Vagina (tissue), 2 donors: ENCODE data around the gene PLXNA1.

Experiments used
- POLR2A ChIP-seq, 2 donors: fragments of 450-650 bp; IDR thresholded peaks; one replicate each; pipeline ENCODE4 v1.6.1; 2017; ENCODE audit warnings: antibody characterized with exemption in 2 of 2, mild to moderate bottlenecking in 2 of 2, moderate library complexity in 2 of 2
- POLR2AphosphoS5 ChIP-seq, 2 donors: sonication (generic); formaldehyde crosslinking; IDR thresholded peaks; one replicate each; pipeline ENCODE4 v1.9.0; 2017; ENCODE audit warnings: antibody characterized with exemption in 2 of 2, mild to moderate bottlenecking in 2 of 2, low read depth in 1 of 2; ENCODE audit not compliant: insufficient read depth in 1 of 2
- TF ChIP-seq, protein P1 (sequence below), 3 experiments: fragments of 450-650 bp in 2 of 3; fragments of 200-600 bp in 1 of 3; sonication (generic) in 1 of 3; IDR thresholded peaks; one replicate each; pipeline ENCODE4 v1.5.1; 2017 to 2019; ENCODE audit warnings: antibody characterized with exemption in 3 of 3, mild to moderate bottlenecking in 2 of 3, moderate library complexity in 2 of 3

DNA sequence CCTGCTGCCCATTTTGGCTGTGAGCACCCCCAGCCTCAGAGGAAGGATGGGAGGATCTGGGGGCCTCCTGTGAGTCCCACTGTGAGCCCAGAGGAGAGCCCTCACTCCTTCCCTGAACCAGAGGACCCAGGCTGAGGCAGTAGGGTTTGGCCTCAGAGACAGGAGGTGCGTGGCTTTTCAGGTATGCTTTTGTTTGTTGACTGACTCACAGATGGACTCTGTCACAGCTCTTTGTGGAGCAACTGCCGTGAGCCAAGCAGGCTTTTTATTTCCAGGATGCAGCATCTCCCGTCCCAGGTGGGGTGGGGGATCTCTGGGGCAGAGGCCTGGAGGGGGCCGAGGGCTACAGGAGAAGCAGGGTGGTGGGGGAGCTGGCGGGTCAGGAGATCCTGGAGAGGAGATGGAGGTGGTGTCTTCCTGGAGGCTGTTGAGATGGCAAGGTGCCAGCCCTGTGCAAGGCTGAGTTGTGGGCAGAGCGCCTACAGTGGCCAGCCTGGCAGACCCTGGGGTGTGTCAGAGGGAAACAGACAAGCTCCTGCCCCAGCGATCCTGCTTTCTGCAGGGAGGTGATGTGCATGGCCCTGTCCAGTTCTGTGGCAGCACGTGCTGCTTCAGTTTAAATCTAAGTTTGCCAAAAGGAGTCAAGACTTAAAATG lies 24.0 kb downstream of the PLXNA1 start:
- TF ChIP-seq, protein P1, sequence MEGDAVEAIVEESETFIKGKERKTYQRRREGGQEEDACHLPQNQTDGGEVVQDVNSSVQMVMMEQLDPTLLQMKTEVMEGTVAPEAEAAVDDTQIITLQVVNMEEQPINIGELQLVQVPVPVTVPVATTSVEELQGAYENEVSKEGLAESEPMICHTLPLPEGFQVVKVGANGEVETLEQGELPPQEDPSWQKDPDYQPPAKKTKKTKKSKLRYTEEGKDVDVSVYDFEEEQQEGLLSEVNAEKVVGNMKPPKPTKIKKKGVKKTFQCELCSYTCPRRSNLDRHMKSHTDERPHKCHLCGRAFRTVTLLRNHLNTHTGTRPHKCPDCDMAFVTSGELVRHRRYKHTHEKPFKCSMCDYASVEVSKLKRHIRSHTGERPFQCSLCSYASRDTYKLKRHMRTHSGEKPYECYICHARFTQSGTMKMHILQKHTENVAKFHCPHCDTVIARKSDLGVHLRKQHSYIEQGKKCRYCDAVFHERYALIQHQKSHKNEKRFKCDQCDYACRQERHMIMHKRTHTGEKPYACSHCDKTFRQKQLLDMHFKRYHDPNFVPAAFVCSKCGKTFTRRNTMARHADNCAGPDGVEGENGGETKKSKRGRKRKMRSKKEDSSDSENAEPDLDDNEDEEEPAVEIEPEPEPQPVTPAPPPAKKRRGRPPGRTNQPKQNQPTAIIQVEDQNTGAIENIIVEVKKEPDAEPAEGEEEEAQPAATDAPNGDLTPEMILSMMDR (IDR thresholded peaks at IDR 0.05), result no peak
- no peak for TF ChIP-seq POLR2A (IDR thresholded peaks at IDR 0.05)
- no peak for TF ChIP-seq POLR2AphosphoS5 (IDR thresholded peaks at IDR 0.05; ENCODE audit: insufficient read depth in 1 of 2, low read depth in 1 of 2)
